ENCODE data around the gene CD2BP2. TPM values are rescaled to one million over a fixed set of nuclear protein-coding genes. Genes with fewer than 3 reads are reported as not detected.

CD2BP2 gene
- total and polyA plus RNA-seq, 4 donors, result 10.0 to 15.4 (median 11.7) TPM

DNA sequence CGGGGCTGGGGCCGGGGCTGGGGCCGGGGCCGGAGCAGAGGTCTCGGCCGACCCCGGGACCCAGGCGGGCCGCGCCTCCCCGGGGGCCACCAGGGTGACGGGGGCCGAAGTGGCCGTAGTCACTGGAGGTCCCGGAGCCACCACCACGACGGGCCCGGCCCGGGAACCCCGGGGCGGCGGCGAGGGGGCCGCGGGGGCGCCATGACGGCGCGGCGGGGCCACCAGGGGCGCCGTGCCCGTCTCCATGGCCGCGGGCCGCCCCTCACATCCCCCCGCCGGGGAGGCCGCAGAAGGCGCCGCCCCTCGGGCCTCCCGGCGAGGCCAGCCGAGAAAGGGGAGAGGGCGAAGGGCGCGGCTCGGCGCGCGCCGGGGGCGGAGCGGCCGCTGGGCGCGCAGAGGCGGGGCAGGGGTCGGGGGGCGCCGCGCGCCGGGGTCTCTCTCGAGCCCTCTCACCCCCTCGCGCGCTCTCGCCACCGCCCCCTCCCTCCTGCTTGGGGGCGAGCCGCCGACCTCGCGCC, 14.9 kb upstream of the CD2BP2 start:
- Histone ChIP-seq H3K4me1 (ENCODE audit: control insufficient read depth in 4 of 4, insufficient read depth in 4 of 4, low read length in 3 of 4) (peaks cover 0 to 35% (median 29%) of the 10 kb centered on the region in 4 donors), H3K36me3 (ENCODE audit: control insufficient read depth in 4 of 4, insufficient read depth in 3 of 4, low read depth in 1 of 4, low read length in 3 of 4) (peaks cover under 1 to 6% (median 4%) of the 10 kb centered on the region in 4 donors), H3K4me3 (ENCODE audit: low read depth in 1 of 3, low read length in 3 of 3) (peak overlapping the region in 1 of 3 donors; percentile 81), H3K27ac (ENCODE audit: low read depth in 1 of 2, low read length in 2 of 2) (peak overlapping the region in 1 of 2 donors; percentile 29), H3K9me3 (ENCODE audit: control insufficient read depth in 4 of 4, low read length in 3 of 4) (no peaks in the 10 kb centered on the region), H3K27me3 (ENCODE audit: control insufficient read depth in 4 of 4, insufficient read depth in 4 of 4, low read length in 3 of 4) (no peaks in the 10 kb centered on the region), H3K9ac (ENCODE audit: low read depth in 1 of 2, low read length in 2 of 2) (no peak overlapping the region)
- no peak for DNase-seq (ENCODE audit: low spot score)
- 1% methylated on average over 75 of the region's 76 CpGs for WGBS
- no peak for TF ChIP-seq EGR1 (IDR thresholded peaks at IDR 0.05; ENCODE audit: low read depth in 2 of 2)
- TF ChIP-seq, protein P1, sequence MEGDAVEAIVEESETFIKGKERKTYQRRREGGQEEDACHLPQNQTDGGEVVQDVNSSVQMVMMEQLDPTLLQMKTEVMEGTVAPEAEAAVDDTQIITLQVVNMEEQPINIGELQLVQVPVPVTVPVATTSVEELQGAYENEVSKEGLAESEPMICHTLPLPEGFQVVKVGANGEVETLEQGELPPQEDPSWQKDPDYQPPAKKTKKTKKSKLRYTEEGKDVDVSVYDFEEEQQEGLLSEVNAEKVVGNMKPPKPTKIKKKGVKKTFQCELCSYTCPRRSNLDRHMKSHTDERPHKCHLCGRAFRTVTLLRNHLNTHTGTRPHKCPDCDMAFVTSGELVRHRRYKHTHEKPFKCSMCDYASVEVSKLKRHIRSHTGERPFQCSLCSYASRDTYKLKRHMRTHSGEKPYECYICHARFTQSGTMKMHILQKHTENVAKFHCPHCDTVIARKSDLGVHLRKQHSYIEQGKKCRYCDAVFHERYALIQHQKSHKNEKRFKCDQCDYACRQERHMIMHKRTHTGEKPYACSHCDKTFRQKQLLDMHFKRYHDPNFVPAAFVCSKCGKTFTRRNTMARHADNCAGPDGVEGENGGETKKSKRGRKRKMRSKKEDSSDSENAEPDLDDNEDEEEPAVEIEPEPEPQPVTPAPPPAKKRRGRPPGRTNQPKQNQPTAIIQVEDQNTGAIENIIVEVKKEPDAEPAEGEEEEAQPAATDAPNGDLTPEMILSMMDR (IDR thresholded peaks at IDR 0.05; ENCODE audit: low read depth, low read length, missing input control), result peak; percentile 0

DNA sequence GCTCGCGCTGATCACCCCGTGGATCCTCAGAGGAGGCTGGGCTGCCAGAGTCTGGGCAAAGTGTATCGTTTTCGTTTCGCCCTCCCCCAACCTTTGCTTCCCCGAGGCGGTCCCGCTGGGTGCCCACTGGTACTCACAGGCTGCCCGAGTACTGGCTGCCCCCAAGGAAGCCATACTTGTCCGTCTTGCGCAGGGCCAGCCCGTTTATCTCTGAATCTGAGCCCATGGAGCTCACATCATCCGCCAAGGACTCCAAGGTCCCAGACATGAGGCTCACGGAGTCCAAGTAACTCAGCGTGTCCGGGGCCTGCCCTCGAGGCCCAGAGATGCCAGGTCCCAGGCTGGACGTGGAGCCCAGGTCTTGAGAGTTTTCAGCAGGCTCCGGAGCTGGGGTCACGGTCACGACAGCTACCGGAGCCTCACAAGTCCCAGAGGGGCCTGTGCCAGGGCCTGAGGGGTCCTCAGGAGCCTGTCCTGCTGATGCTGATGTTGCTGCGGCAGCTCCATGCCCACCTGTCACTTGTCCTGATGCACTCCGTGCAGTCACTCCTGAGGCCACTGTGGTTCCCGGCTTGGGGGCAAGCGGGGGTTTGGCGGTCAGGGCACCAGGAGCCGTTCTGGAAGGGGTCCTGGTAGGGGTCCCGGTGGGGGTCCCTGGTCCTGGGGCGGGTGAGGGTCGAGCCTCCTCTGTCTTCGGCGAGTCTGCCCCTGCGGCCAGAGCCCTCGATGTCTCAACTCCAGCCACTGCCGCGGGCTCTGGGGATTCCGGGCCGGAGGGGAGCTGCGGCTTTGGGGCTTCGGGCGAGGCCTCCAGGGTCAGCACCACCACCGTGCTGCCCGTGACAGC, 14.2 kb upstream of the CD2BP2 start:
- peaks cover 3 to 8% (median 7%) of the 10 kb centered on the region in 4 donors for H3K36me3 ChIP-seq (ENCODE audit: control insufficient read depth in 4 of 4, insufficient read depth in 3 of 4, low read depth in 1 of 4, low read length in 3 of 4)
- DNase-seq (ENCODE audit: low spot score), result no peak
- H3K9ac ChIP-seq (ENCODE audit: low read depth in 1 of 2, low read length in 2 of 2), result peak overlapping the region; percentile 21 to 66
- peaks cover 0 to 35% (median 29%) of the 10 kb centered on the region in 4 donors for H3K4me1 ChIP-seq (ENCODE audit: control insufficient read depth in 4 of 4, insufficient read depth in 4 of 4, low read length in 3 of 4)
- H3K9me3 ChIP-seq (ENCODE audit: control insufficient read depth in 4 of 4, low read length in 3 of 4), result no peaks in the 10 kb centered on the region
- H3K27me3 ChIP-seq (ENCODE audit: control insufficient read depth in 4 of 4, insufficient read depth in 4 of 4, low read length in 3 of 4), result no peaks in the 10 kb centered on the region
- peak overlapping the region; percentile 29 to 59 for H3K27ac ChIP-seq (ENCODE audit: low read depth in 1 of 2, low read length in 2 of 2)
- no peak for TF ChIP-seq TAF1 (conservative IDR thresholded peaks at IDR 0.05)
- no peak for TF ChIP-seq RAD21 (IDR thresholded peaks at IDR 0.05)
- TF ChIP-seq, protein P1 (IDR thresholded peaks at IDR 0.05; ENCODE audit: low read depth, low read length, missing input control), result no peak
- no peak for TF ChIP-seq FOXA2 (IDR thresholded peaks at IDR 0.05)
- TF ChIP-seq HNF4A (conservative IDR thresholded peaks at IDR 0.05), result no peak
- TF ChIP-seq FOXA1 (IDR thresholded peaks at IDR 0.05), result no peak
- no peak for TF ChIP-seq NR2F2 (IDR thresholded peaks at IDR 0.05)
- H3K4me3 ChIP-seq (ENCODE audit: low read depth in 1 of 3, low read length in 3 of 3), result peak overlapping the region; percentile 66 to 81 (median 68)
- 2% methylated on average over 45 of the region's 45 CpGs for WGBS

DNA sequence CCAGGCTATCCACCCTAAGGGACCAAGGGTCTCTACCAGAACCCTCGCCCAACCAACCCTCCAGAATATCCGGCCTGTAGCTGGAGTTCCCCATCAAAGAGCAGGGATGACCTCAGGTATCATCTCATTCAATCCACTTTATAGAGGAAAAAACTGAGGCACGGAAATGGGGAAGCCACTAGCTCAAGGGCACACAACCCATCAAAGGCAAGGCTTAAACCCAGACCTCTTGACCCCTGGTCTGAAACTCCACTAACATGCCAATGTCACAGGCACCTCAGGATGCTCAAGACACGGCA, 13.6 kb upstream of the CD2BP2 start:
- TF ChIP-seq HNF4A (conservative IDR thresholded peaks at IDR 0.05), result peak in 1 of 2 donors; percentile 10
- TF ChIP-seq NR2F2 (IDR thresholded peaks at IDR 0.05), result no peak
- WGBS, result 19% methylated on average over 4 of the region's 4 CpGs
- peaks cover 3 to 8% (median 7%) of the 10 kb centered on the region in 4 donors for H3K36me3 ChIP-seq (ENCODE audit: control insufficient read depth in 4 of 4, insufficient read depth in 3 of 4, low read depth in 1 of 4, low read length in 3 of 4)
- H3K27me3 ChIP-seq (ENCODE audit: control insufficient read depth in 4 of 4, insufficient read depth in 4 of 4, low read length in 3 of 4), result no peaks in the 10 kb centered on the region
- peak overlapping the region; percentile 66 to 81 (median 68) for H3K4me3 ChIP-seq (ENCODE audit: low read depth in 1 of 3, low read length in 3 of 3)
- peak overlapping the region; percentile 29 to 59 for H3K27ac ChIP-seq (ENCODE audit: low read depth in 1 of 2, low read length in 2 of 2)
- DNase-seq (ENCODE audit: low spot score), result no peak
- peaks cover 0 to 35% (median 29%) of the 10 kb centered on the region in 4 donors for H3K4me1 ChIP-seq (ENCODE audit: control insufficient read depth in 4 of 4, insufficient read depth in 4 of 4, low read length in 3 of 4)
- H3K9ac ChIP-seq (ENCODE audit: low read depth in 1 of 2, low read length in 2 of 2), result peak overlapping the region; percentile 16 to 66
- H3K9me3 ChIP-seq (ENCODE audit: control insufficient read depth in 4 of 4, low read length in 3 of 4), result no peaks in the 10 kb centered on the region

Data from liver (tissue), 9 donors.